ES-I3 (cell line): ENCODE results near the gene MATN1.

ENCODE experiments used
- H3K36me3 ChIP-seq: 2 replicates; pipeline ENCODE4 v1.6.1; 2013; ENCODE audit warnings: mild to moderate bottlenecking, low read length, control low read depth, moderate library complexity; ENCODE audit not compliant: insufficient read depth
- H3K4me1 ChIP-seq: 2 replicates; pipeline ENCODE4 v1.6.1; 2013; ENCODE audit warnings: mild to moderate bottlenecking, control low read depth, low read length; ENCODE audit not compliant: insufficient read depth
- H3K9ac ChIP-seq: 2 replicates; pipeline ENCODE4 v1.6.1; 2013; ENCODE audit warnings: low read depth, mild to moderate bottlenecking, low read length, moderate library complexity
- H3K9me3 ChIP-seq: 2 replicates; pipeline ENCODE4 v1.6.1; 2013; ENCODE audit warnings: mild to moderate bottlenecking, low read length, moderate library complexity; ENCODE audit not compliant: control insufficient read depth, insufficient read depth

Gene MATN1

DNA sequence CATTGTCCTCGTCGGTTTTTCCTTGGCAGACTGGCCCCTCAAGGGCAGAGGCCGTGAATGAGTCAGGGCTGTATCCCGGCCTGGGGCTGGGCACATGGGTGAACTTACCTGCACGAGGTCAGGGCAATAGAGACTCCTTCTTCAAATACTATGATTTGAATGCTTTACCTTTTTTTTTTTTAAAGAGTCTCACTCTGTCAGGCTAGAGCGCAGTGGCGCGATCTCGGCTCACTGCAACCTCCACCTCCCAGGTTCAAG lies 29.2 kb upstream of the MATN1 start:
- Histone ChIP-seq H3K9ac (no peak overlapping the region), H3K9me3 (no peaks in the 10 kb centered on the region), H3K36me3 (no peaks in the 10 kb centered on the region), H3K4me1 (peaks cover 9% of the 10 kb centered on the region; the same call in 1 of the 2 replicates)

DNA sequence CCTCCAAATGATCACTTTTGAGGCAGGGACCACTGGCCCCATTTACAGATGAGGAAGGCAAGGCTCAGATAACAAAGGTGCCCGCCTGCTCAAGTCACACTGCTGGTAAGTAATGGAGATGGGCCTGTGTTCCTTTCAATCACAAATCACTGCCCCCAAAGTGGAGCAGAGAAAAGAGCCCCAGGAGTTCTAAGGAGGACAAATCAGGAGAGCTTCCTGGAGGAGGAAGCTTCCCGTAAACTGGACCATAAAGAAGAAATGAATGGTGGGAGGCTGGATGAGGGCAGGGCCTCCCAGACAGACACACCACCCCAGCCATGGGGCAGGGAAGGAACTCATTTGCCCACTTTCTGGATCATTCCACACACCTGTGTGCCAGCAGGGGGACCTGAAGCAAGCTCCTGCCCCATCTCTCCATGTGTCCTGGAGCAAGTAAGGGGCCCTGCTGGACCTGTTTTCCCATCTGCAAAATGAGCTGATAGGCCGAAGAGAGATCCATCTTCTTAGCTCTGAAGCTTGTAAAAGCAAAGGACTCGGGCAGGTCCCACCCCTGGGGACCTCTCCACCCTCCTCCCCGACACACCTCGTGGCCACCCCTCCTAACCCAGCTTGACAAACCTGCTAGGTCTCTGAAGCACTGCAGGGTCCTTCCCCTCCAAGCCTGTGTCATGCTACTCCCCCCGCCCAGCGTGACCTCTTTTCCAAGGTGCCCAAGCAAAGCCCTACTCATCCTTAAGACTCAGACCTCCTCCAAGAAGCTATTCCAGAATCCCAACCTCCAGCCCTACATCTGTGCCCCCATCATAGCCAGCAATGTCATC lies 28.7 kb upstream of the MATN1 start:
- H3K9me3 ChIP-seq = no peaks in the 10 kb centered on the region
- H3K9ac ChIP-seq = no peak overlapping the region
- peaks cover 13% of the 10 kb centered on the region; the same call in 1 of the 2 replicates for H3K4me1 ChIP-seq
- no peaks in the 10 kb centered on the region for H3K36me3 ChIP-seq

DNA sequence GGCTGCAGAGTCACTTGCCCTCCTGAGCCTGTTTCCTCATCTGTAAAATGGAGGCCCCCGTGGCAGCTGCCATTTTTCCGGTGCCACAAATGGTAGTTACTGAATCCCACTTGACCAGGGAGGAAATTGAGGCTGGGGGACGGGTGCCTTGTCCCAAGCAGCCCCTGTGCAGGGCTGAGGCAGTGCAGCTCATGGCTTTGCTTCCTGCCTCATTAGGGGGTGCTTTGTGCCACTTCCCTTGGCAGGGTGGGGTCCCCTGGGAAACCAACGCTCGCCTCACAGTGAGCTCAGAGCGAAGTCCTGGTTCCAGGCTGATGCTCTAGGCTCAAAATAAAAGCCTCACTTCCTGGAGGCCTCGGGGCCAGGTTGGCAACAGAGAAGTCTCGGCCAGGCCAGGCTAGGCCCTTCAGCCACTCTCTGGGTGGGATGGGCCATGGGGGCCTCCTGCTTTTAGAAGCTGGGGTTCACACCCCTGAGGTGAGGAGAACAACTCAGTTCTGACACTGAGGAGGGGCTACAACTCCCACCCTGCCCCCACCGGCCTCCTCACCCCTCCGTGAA lies 27.4 kb upstream of the MATN1 start:
- Histone ChIP-seq H3K36me3 (no peaks in the 10 kb centered on the region), H3K9ac (no peak overlapping the region), H3K9me3 (no peaks in the 10 kb centered on the region), H3K4me1 (peaks cover 15% of the 10 kb centered on the region; the same call in 1 of the 2 replicates)

DNA sequence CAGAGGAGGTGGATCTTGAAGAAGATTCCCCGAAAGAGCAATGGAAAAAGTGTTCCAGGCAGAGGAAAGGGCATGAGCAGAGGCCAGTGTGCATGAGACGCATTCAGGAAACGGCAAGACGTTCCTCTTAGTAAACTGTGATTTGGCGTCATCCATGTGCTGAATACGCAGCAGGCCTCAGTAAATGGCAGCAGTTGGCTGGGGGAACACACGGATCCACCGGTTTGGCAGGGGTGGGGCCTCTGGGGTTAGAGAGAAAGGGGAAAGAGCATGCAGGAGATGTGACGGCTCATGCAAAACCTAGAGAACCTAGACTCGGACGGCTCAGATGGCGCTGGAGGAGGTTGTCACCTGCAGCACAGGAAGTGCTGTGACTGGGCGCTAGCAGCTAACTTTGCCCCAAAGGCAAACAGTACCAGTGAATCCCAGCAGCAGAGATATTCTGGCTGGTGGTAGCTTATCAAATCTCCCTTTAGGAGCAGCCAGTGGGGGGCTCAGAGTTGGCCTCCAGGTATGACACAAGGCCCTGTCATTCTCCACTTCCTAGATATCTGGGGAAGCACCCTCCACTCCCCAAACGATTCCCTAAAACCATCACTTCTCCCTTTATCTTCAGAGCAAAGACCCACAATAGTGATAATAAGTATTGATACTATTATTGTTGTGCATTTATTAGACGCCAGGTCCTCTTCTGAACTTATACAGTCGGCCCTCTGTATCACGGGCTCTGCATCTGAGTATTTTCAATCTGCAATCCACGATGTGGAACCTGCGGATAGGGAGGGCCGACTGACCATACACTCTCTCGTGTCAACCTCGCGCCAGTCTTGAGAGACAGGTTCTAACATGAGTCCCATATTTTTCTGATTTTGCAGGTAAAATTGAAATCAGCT lies 26.6 kb upstream of the MATN1 start:
- no peaks in the 10 kb centered on the region for H3K36me3 ChIP-seq
- H3K4me1 ChIP-seq = peaks cover 15% of the 10 kb centered on the region; the same call in 1 of the 2 replicates
- no peak overlapping the region for H3K9ac ChIP-seq
- H3K9me3 ChIP-seq = no peaks in the 10 kb centered on the region

DNA sequence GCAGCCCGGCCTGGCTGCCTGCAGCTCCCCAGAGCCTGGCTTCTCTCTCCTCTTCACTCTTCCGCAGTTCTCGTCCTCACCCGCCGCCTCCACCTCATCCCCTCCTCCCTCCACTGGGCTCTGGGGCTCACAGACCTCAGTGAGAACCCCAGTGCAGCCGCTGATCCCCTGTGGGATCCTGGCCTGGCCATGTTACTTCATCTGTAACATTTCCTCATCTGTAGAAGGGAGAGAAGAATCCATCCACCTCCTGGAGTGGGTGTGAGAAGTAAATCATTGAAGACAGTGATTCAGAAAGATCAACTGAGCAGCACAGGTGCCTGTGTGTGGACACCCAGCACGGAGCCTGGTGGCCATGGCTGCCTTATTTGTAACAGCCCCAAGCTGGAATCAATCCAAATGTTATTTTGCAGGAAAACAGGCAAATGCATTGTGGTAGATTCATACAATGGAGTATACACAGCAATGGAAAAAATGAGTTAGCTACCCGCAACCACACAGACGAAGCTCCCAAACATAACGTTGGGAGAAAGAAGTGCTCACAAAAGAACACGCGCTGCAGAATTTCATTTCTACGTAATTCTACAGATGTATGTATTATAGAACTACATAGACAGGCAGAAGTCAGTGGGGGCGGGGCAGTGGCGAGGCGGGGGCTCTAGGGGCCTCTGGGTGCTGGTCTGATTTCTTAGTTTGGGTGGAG lies 25.5 kb upstream of the MATN1 start:
- H3K36me3 ChIP-seq = no peaks in the 10 kb centered on the region
- peaks cover 15% of the 10 kb centered on the region; the same call in 1 of the 2 replicates for H3K4me1 ChIP-seq
- H3K9me3 ChIP-seq = no peaks in the 10 kb centered on the region
- H3K9ac ChIP-seq = no peak overlapping the region

DNA sequence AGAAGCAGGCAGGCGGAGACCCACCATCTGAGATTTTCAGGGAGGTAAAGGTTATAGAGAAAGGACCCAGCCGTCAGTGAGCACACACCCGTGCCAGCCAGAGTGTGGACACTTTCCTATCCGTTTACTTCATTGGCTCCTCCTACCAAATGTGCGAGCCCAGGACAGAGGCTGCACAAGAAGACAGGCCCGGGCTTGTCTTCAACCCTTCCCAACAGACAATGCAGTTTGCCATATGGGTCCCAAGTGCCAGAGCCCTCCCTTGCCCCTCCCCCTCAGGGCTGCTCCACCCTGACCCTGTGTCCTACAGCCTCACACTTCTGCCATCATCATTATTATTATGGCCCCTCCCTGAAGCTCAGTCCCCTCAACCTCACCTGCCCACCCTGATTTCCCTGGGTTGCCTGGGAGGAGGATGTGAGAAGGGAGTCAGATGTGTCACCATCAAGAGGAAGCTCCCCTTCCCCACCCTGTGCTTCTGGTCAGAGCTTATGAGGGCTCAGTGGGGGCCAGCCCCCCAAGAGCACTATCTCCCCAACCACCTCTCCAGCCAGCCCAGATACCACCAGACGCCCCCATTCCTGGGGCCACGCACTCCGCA lies 24.8 kb upstream of the MATN1 start:
- no peak overlapping the region for H3K9ac ChIP-seq
- H3K9me3 ChIP-seq = no peaks in the 10 kb centered on the region
- H3K4me1 ChIP-seq = peaks cover 15% of the 10 kb centered on the region; the same call in 1 of the 2 replicates
- H3K36me3 ChIP-seq = no peaks in the 10 kb centered on the region

DNA sequence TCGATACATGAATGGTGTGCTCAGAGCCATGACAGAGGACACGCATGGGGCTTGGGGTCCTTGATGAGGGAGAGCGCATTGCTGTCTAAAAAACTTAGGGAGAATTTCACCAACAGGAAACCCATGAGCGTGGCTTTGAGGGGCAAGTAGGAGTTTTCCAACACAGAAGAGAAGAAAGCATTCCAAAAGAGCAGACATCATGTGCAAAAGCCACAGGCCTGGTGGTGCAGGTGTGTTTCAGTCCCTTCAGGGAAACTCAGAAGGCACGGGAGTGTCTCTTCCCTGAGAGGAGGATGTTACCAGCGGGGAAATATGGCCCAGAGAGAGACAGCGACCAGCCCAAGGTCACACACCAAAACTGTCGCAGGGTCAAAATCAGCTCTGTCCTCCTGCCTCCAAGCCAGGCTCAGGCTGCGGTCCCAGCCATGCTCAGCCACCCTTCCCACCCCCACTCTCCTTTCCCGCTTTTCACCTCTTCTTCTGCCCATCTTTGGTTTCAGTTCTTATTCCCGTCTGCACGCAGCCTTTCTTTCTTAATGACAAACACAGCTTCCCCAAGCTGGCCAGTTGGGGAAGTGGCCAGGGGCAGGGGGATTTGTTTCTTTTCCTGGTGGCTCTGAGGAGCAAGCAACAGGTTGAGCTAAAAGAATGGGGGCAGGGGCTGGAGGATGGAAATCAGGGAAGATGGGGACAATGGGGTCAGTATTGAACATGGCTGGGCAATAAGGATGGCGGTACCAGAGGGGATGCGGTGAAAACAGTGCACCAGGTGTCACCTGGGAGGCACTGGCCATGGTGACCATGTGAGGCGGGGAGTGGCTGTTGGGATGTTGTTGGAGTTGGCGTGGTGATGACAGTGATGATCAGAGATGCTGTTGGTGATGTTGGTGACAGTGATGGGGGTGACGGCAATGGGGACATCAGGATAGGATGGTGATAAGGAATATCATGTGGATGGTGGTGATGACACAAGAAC lies 23.9 kb upstream of the MATN1 start:
- Histone ChIP-seq H3K4me1 (peaks cover 15% of the 10 kb centered on the region; the same call in 1 of the 2 replicates), H3K9ac (no peak overlapping the region), H3K36me3 (no peaks in the 10 kb centered on the region), H3K9me3 (no peaks in the 10 kb centered on the region)

DNA sequence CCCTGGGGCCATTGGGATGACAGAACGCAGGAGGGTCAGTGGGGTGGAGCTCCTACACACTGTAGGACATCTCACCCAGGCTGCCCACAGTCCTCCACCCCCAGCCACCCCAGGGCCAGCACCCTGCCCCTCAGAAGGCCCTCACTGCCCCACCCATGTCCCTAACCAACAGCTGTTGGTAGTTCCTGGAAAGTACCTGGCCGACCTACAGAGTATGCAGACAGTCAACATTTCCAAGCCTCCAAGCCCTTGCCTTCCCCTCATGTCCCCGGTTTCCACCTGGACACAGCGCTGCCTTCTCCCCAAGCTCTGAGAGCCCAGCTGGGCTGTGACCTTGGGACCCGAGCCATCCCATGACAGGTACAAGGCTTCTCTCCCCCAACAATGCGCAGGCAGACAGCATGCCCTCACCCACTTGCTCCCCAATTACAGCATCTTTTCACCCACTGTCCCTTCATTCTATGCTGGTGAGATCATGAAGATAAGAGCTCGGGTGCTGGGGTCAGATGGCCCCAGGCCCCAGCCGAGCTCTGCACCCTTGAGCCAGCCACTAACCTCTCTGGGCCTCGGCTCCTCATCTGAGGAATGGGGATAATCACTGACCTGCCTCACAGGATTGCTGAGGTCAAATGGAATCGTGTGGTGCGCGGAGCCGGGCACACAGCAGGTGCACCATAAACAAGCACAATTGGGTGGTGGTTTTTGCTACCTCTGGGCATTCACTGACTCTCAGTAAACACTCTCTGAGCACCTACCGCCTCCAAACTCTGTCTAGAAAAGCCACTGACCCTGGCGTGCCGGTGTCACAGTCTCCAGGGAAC lies 23.0 kb upstream of the MATN1 start:
- H3K36me3 ChIP-seq = no peaks in the 10 kb centered on the region
- no peak overlapping the region for H3K9ac ChIP-seq
- peaks cover 20% of the 10 kb centered on the region; the same call in 1 of the 2 replicates for H3K4me1 ChIP-seq
- no peaks in the 10 kb centered on the region for H3K9me3 ChIP-seq

DNA sequence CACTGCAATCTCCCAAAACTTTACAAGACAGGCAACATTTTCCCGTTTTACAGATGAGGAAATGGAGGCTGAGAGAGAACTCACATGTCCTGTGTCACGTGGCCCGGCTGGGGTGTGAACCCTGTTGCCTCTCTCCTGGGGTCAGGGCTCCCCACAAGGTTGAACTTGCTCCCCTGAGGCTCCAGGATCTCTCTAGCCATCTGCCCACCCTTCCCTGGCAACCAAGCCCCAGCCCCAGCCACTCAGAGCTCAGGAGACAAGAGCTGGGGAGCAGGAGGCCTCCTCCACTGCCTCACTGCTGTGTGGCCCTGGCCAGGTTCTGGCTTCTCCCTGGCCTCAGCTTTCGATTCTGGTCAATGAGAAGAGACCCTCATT lies 22.4 kb upstream of the MATN1 start:
- peaks cover 26% of the 10 kb centered on the region; the same call in 1 of the 2 replicates for H3K4me1 ChIP-seq
- no peaks in the 10 kb centered on the region for H3K36me3 ChIP-seq

DNA sequence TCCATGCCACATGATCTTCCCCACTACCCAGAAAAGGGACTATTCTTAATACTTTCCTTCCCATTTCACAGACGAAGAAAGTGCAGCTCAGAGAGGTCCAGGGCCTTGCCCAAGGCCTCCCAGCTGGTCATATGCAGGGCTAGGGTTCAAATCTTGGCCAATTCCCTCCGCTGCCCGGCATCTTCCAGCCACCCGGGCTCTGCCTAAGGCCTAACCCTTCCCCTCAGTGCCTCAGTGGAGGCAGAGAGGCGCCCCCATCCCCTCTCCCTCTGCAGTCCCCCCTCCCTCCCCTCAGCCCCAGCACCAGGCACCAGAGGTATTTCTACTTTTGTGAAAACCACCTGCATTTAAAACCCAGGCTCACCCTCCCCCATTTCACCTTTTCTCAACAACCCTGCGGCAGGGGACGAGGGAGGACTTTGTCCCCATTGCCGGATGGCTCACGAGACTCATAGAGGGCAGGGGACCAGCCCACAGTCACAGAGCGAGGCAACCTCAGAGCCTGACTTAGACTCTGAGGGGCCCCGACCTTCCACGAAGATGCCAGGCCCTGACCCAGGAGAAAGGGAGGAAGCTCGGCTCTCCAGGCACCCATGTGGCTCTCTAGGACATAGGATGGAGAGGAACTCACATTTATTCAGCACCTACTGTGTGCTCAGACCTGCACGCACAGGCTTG lies 21.9 kb upstream of the MATN1 start:
- H3K9me3 ChIP-seq = no peaks in the 10 kb centered on the region
- H3K9ac ChIP-seq = no peak overlapping the region
- no peaks in the 10 kb centered on the region for H3K36me3 ChIP-seq
- H3K4me1 ChIP-seq = peaks cover 31% of the 10 kb centered on the region; the same call in 1 of the 2 replicates

More for the DNA sequence above, 22.4 kb upstream of the MATN1 start:
- no peaks in the 10 kb centered on the region for H3K9me3 ChIP-seq
- H3K9ac ChIP-seq = no peak overlapping the region

DNA sequence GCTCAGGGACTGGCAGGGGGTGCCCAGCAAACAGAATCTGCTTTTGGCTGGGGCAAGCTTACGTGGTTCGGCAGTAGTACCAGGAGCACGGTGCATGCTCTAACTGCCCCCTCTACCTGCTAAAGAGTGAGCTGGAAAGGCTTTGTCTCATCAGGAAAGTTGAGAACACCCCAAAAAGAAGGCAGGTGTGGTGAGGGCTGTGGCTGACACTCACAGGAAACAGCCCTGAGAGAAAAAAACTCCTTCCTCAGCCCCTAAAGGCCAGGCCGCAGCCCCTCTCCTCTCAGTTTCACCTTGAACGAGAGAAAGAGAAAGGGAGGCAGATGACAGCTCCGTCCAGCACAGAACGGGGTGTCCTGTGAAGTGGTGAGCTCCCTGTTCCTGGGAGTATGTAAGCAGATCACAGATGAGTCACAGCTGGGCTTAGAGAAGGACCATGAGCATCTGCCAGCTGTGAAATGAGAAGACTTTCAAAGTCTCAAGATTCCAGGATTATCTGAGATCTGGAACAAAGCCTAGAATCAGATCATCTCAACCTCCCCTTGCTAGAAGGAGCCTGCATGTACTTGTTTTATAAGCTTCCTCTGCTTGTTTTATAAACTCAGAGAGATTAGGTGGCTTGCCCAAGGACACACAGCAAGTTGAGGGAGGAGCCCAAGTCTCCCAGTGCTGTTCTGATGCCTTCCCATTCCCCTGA lies 20.8 kb upstream of the MATN1 start:
- peaks cover 31% of the 10 kb centered on the region; the same call in 1 of the 2 replicates for H3K4me1 ChIP-seq
- no peaks in the 10 kb centered on the region for H3K36me3 ChIP-seq
- H3K9me3 ChIP-seq = no peaks in the 10 kb centered on the region
- H3K9ac ChIP-seq = no peak overlapping the region
